NB4 (cell line): ENCODE data around the gene INS.

Experiments
- CTCF ChIP-seq: IDR thresholded peaks from one replicate; pipeline ENCODE4 v1.5.1; 2012; ENCODE audit warnings: low read depth, low read length
- POLR2A ChIP-seq: IDR thresholded peaks from 2 replicates; pipeline ENCODE4 v1.6.1; 2011; ENCODE audit warnings: mild to moderate bottlenecking; ENCODE audit not compliant: insufficient read length; ENCODE audit errors: extremely low read depth
- TF ChIP-seq, protein P1 (sequence below): IDR thresholded peaks from 2 replicates; pipeline ENCODE4 v1.6.1; 2011; ENCODE audit warnings: low read depth, low read length

DNA sequence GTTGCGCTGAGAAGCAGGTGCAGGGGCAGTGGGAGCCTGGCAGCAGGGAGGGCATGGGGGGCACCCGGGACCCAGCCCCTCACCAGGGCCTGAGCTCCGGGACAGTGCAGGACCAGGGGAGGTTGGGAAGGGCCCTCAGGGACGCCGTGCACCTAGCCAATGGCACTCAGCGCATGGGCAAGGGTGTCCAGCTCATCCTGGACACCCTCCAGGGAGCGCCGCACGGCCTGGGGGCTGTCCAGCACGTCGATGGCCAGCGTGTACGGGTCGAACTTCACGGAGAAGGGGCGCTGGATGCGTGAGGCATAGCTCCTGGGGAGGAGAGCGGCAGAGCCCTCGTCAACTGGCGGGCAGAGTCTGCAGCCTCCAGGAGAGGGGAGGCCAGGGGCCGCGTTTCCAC lies 3.1 kb upstream of the INS start:
- TF ChIP-seq POLR2A (no peak), CTCF (no peak)
- TF ChIP-seq, protein P1, sequence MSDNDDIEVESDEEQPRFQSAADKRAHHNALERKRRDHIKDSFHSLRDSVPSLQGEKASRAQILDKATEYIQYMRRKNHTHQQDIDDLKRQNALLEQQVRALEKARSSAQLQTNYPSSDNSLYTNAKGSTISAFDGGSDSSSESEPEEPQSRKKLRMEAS: no peak
